Stimulated activated CD4-positive, alpha-beta T cell treated with anti-CD3 and anti-CD28 coated beads, Interleukin-4, amount 100 ng/mL, for 48 hours (primary cell): ENCODE results near the gene CHKB.
A peak's percentile ranks its signal among the peaks of the same experiment; 100 is the strongest.
"Not testable (repeated sequence)": the region's sequence is repeated elsewhere in the genome, so short reads cannot be mapped to it uniquely, and the experiment has no call there.

Experiments used
- DNase-seq, 2 donors: peaks; one replicate each; pipeline ENCODE4 v3.0.0-alpha.2; 2020; ENCODE audit warnings: low read depth in 2 of 2

The CHKB gene

GRCh38 chr22:50548040-50548920, 34.4 kb downstream of the CHKB start:
- DNase-seq: peak in 1 of 2 donors; percentile 52

- no peak for DNase-seq
Observed at GRCh38 chr22:50547263-50547985, 35.2 kb downstream of the CHKB start.

DNA sequence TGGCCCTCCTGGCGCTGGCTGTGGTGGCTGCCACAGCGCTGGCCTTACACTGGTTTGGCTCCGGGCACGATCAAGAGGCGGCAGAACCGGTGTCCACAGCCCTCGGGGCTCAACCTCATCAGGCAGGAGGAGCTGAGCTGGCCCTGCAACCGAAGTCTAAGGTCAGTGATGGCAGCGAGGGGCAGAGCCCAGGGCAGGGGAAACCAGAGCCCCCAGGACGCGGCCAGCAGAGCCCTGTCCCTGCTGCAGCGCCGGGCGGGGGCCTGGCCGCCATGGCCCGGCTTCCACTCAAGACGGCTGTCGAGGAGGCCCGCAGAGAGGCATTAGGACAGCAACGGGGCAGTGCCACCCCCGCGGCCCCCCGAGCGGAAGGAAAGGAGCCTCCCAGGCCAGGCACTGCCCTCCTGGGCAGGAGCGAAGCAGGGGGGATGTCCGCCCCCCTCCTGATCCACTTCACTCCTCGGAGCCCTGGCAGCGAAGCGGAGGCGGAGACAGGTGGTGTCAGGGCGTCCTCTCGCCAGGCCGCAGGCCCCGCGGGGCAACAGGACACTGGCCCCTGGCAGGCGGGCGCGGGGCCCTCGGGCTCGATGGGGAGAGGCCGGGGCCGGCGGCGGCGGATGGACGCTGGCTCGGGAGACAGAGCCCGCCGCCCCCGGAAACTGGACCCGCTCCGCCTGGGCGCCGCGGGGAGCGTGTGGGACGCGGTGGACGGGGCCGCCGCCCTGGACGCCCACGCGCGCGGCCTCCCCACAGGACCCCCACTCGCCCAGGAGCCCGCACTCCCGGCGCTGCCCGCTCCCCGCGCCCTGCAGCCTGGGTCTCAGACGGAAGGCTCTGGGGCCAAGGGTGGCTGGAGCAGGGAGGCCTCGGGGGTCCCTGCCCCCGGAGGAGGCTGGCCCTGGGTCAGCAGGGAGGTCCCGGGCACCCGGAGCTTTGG, 36.1 kb downstream of the CHKB start:
- DNase-seq: no peak

DNA sequence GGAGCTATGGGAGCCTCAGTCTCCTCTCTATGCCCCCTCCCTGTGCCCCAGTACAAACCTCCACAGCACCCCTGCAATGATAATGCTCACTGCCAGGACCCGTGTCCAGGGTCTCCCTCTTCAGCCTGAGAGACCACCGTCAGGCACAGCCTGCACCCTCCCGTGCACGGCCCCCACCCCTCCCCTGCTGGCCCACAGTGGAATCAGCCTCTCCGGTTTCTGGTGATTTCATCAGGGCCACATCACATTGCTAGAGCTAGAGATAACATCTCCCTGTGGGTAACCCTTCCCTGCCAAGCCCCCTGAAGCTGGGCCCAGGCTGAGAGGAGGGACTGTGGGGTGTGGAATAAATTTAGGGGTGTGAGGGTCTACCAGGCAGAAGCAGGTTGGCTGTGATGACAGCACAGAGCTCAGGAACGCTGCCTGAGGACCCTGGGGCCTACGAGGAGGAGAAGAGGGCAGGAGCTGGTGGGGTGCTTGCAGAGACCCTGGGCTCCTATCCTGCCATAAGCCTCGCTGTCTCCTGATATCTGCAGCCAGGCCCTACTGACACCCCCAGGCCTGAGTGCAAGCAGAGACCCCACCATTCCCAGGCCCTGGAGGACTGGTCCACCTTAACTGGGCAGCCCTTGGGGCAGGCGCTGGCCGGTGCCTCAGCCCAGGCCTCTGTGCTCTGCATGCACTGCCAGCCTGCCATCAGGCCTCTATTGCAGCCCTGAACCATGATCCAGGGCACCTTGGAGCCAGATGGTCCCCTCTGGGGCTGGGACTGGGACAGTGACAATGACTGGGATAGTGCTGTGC, 36.9 kb downstream of the CHKB start, which contains the start of gene KLHDC7B:
KLHDC7B (plus strand) TSS at position 378 of the 804 bp plus-strand sequence; CDS start at position 723, 345 bp downstream.
- no peak for DNase-seq

DNA sequence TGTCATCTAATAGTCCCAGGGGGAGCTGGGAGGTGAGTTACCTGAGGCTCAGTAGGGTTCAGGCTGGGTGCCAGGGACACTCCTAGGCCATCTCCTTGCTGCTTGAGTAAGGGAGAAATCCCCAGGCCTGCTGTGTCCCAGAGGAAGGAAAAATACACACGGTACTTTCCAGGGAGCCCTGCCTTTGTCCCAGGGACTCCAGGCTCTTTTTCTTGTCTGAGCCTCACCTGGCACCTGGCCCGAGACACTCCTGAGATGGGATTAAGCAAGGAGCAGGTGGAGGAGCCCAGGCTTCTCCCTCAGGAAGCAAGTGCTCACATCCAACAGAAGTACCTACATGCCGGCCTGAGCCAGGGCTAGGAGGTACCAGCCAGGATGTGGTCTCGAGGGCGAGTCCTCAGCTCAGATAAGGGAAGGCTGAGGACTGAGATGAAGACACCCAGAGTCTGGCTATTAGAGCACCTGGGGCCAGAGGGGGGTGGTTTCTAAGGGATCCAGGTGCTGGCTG, 37.8 kb downstream of the CHKB start:
- no peak for DNase-seq

DNA sequence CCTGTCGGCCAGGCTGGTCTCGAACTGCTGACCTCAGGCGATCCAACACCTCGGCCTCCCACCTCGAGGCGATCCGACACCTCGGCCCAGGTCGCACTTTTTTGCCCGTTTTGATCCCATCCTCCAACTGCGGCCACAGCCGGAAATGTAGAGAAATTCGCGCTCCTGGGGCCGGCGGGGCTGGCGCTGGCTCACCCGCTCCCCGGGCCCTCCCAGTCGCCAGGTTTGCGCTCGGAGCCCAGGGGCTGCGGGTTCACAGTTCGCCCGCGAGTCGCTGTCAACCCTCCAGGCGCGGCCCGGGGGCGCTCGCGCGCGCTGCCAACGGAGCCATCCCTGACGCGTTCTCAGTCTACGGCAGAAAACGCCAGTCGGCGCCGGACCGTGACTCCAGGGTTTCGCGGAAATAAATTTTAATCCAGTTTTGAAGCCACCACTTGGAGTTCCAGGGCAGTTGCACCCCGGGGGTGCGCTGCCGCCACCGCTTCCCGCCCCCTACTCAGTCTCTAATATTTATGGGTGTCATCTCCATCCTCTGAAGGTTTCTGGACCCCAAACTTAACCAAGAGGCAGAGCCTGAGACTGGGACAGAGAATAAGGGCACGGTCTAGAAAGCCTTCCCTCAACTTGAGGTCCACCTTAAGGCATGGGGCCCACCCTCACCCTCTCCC, 38.4 kb downstream of the CHKB start:
- peak; percentile 83 to 84 for DNase-seq

DNA sequence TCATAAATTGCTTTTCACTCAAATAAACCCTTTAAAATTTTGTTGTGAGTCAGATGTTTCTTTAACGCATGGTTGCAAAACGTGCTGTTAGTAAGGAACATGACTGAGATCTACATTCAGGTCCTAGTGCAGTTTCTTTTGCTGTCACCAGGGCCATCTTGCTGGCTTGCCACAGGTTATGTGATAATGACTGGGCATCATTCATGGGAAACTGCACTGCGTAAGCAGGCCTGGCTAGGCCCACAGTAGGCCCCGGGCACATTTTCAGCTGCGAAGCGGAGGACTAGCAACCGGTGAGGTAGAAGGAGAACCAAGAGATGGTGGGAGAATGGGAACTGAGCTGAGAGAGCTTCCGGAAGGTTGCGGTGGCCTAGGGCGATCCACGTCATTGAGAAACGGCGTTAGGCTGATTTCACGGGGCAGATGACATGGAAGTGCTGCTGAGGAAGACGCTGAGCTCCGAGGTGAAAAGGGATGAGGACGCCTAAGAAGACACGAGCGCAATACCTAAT, 40.2 kb downstream of the CHKB start:
- peak in 1 of 2 donors; percentile 37 for DNase-seq

DNA sequence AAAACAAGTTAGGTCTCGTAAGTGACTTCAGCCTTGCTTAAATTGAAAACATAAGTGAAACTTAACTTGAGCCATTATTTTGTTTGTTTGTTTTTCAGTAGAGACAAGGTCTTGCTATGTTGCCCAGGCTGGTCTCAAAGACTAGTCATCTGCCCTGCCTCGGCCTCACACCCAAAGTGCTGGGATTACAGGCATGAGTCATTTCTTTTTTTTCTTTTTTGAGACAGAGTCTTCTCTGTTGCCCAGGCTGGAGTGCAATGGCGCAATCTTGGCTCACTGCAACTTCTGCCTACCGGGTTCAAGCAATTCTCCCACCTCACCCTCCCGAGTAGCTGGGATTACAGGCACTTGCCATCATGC, 41.0 kb downstream of the CHKB start:
- DNase-seq: peak in 1 of 2 donors; percentile 42

DNA sequence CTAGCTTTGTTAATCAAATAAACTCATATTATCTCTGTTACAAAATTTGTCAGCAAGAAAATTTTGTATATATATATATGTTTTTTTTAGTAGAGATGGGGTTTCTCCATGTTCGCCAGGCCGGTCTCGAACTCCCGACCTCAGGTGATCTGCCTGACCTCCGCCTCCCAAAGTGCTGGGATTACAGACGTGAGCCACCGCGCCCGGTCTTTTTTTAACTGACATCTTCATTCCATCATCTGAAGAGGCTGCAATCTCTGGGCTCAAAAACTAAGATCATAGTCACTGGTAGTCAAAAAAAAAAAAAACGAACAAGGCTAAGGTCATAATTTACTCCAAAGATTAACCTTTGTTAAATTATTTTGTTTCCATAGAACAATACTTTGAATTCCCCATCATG, 42.3 kb downstream of the CHKB start:
- DNase-seq: no peak

GRCh38 chr22:50537765-50538164, 44.9 kb downstream of the CHKB start:
- no peak for DNase-seq

GRCh38 chr22:50536226-50536625, 46.4 kb downstream of the CHKB start:
- no peak for DNase-seq

DNA sequence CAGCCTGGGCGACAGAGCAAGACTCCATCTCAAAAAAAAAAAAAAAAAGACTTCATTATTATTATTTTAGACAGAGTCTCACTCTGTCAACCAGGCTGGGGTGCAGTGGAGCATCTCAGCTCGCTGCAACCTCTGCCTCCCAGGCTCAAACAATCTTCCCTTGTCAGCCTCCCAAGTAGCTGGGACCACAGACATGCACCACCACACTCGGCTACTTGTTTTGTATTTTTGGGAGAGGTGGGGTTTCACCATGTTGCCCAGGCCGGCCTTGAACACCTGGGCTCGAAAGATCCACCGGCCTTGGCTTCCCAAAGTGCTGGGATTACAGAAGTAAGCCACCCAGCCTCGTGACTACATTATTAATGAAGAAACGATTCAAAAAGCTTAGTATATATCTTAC, 47.5 kb downstream of the CHKB start:
- no peak for DNase-seq

- not testable (repeated sequence) for DNase-seq
Observed at GRCh38 chr22:50533856-50534711, 48.6 kb downstream of the CHKB start.

DNA sequence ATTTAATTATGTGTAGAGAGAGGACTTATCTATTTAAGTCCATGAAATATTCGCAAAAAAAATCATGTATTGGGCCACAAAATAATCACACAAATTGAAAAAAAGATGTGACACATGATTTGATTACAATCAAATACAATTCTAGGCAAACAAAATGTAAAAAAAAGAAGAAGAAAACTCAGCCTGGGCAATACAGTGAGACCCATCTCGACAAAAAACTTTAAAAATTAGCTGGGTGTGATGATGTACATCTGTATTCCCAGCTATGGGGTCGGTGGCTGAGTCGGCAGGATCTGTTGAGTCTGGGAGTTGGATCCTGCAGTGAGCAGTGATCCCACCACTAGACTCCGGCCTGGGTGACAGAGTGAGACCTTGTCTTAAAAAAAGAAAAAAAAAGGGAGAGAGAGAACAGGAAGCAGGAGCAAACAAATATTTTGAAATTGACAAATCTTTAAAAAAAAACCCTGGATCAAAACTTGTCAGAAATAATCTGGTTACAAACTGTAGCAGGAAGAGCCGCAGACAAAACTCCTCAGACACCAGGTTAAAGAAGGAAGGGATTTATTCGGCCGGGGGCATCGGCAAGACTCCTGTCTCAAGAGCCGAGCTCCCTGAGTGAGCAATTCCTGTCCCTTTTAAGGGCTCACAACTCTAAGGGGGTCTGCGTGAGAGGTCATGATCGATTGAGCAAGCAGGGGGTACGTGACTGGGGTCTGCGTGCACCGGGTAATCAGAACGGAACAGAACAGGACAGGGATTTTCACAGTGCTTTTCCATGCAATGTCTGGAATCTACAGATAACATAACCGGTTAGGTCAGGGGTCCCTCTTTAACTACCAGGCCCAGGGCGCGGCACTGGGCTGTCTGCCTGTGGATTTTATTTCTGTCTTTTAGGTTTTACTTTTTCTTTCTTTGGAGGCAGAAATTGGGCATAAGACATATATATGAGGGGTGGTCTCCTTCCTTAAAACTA, 49.5 kb downstream of the CHKB start:
- no peak for DNase-seq

DNA sequence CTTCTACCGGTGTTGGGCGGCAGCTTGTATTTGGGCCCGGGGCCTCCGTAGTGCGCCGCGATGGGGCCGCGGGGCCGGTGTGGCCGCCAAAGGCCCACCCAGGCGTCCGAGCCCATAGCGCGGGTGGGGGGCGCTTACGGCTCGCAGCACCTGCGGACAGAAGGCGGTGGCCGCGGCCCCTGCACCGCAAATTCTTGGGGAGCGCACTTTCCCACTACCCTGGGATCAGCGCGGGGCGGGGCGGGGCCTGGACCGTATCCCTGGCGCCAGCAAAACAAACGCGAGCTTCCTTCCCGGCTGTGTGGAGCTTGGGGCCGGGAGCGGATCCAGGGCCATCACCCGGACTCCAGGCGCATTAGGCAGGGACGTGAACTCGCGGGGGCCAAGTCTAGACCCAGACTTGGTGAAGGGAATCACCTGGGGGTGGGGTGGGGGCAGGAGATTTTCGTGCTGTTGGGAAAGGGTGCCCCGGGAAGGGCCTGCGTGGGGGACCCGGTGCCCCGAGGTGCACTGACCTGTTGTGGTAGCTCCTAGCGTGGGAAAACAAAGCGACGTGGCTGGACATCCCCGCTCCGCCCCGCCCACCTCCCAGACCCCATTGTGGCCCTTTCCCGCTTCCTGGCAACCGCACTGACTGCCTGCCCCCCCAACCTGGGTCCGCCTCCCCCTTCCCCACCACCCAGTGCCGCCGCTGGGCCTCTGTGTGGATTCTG, 50.5 kb downstream of the CHKB start:
- DNase-seq: no peak

GRCh38 chr22:50531546-50531961, 51.1 kb downstream of the CHKB start:
- DNase-seq: peak; percentile 69 to 74

DNA sequence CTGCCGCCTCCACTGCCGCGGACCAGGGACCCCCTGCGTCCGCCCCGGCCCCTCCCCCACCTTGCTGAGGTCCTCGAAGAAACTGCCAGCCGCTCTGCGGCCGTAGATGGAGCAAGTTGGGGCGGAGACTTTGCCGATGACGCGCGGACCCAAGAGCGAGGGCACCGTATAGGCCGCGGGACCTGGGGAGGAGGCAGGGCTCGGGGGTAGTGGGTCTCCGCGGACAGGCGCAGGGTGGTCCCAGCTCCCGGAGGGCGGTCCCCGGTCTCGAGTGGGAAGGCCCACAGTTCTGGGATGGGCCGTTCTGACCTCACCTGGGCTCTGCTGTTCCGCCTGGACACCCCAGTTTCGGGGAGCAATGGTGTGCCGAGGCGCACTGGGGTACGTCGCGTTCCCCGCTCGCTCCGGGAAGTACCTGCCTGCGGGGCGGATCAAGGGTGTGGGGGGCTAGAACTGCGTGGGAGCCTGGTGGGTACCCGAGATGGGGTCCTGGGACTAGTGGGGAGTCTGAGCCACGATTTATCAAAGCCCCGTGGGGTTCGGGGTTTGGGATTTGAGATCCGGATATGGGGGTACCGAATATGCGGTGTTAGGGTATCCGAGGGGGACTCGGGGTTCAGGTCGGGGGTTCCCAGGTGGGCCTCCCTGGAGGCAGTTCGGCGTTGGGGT, 51.6 kb downstream of the CHKB start:
- peak; percentile 80 to 85 for DNase-seq
